ENCODE measurements around the gene MTHFD1.
"Not testable (repeated sequence)": the region's sequence is repeated elsewhere in the genome, so short reads cannot be mapped to it uniquely, and the experiment has no call there.

The MTHFD1 gene

GRCh38 chr14:64387782-64388532 is at the start of gene MTHFD1:
MTHFD1 (plus strand) TSS chr14:64388353; CDS start chr14:64388428, 75 bp downstream.
- in situ Hi-C loops (cut with HindIII; ENCODE audit: low sequenced_read_pairs) = no loop called here

GRCh38 chr14:64338616-64339316 is 49.4 kb upstream of the MTHFD1 start:
- in situ Hi-C loops (cut with HindIII; ENCODE audit: low sequenced_read_pairs) = no loop called here

GRCh38 chr14:64340560-64341196 is 47.5 kb upstream of the MTHFD1 start:
- in situ Hi-C loops (cut with HindIII; ENCODE audit: low sequenced_read_pairs) = no loop called here

- in situ Hi-C loops (cut with HindIII; ENCODE audit: low sequenced_read_pairs) = no loop called here
Observed at GRCh38 chr14:64347748-64348147, 40.4 kb upstream of the MTHFD1 start.

- in situ Hi-C loops (cut with HindIII; ENCODE audit: low sequenced_read_pairs) = no loop called here
Observed at GRCh38 chr14:64349741-64350490, 38.2 kb upstream of the MTHFD1 start.

DNA sequence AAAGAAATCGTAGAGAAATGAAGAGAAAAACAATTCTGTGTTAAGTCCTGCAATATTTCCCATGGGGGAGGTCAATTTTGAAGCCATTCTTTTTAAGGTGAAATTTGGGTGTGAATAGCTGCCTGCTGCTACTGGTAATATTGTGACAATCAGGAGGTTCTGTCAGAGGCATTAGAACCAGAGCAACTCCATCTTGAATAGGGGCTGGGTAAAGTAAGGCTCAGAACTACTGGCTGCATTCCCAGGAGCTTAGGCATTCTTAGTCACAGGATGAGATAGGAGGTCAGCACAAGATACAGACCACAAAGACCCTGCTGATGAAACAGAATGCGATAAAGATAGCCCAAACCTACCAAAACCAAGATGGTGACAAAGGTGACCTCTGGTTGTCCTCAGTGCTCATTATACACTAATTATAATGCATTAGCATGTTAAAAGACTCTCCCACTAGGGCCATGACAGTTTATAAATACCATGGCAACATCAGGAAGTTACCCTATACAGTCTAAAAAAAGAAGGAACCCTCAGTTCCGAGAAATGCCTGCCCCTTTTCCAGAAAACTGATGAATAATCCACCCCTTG is 24.8 kb upstream of the MTHFD1 start:
- in situ Hi-C loops (cut with HindIII; ENCODE audit: low sequenced_read_pairs) = no loop called here

DNA sequence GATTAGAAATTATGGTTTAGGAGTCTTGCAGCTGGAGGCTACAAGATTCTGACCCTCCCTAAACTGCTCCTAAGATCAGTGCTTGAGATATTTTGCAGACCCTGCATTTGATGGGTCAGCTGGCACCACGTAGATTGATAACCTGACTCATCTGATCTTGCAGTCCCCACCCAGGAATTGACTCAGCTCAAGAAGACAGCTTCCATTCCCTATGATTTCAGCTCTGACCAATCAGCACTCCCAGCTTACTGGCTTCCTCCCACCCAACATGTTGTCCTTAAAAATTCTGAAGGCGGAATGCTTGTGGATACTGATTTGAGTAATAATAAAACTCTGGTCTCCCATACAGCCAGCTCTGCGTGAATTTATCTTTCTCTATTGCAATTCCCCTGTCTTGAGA is 23.2 kb upstream of the MTHFD1 start:
- in situ Hi-C loops (cut with HindIII; ENCODE audit: low sequenced_read_pairs) = no loop called here

DNA sequence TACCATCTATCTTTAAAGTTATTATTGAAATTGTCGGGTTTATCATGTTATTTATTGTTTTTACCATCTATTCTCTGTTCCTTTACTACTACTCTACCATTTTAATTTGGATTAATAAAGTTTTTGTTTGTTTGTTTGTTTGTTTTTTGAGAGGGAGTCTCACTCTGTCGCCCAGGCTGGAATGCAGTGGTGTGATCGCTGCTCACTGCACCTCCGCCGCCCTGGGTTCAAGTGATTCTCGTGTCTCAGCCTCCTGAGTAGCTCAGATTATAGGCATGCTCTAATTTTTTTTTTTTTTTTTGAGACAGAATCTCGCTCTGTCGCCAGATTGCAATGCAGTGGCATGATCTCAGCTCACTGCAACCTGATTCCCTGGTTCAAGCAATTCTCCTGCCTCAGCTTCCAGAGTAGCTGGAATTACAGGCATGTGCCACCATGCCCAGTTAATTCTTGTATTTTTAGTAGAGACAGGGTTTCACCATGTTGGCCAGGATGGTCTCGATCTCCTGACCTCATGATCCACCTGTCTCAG is 22.7 kb upstream of the MTHFD1 start:
- in situ Hi-C loops (cut with HindIII; ENCODE audit: low sequenced_read_pairs) = not testable (repeated sequence)

DNA sequence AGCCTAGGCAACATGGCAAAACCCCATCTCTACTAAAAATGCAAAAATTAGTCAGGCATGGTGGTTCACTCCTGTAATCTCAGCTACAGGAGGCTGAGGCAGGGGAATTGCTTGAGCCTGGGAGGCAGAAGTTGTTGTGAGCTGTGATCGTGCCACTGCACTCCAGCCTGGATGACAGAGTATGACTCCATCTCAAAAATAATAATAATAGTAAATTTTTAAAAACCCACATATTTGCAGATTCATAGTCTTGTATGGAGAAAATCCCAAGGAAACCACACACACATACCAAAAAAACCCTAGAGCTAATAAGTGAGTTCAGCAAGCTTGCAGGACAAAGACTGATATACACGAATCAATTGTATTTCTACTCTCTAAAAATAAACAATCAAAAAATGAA is 19.0 kb upstream of the MTHFD1 start:
- in situ Hi-C loops (cut with HindIII; ENCODE audit: low sequenced_read_pairs) = no loop called here

DNA sequence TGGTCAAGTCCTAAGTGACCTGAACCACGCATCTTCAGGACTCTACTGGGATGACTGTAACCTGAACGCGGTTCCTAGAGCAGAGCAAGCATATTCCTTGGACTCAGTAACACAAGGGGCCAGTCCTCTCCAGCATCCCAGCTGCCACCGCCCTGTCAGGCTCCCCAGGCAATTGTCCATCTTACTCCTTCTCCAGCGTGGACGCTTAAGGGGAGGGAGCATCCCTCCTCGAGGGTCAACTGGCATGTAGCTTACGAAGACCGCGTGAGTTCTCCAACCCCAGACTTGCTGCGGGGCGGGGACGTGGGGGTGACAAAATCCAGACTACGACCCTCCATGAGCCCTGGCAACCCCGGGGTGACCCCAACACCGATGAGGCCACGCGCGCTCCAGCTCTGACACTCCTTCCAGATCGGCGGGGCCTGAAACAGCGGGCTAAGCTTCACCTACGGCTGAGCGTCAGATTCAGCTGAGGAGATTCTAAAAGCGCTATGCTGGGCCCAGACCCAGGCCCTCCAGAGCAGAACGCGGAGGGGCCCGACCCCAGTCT is 846 bp upstream of the MTHFD1 start:
- in situ Hi-C loops (cut with HindIII; ENCODE audit: low sequenced_read_pairs) = no loop called here

DNA sequence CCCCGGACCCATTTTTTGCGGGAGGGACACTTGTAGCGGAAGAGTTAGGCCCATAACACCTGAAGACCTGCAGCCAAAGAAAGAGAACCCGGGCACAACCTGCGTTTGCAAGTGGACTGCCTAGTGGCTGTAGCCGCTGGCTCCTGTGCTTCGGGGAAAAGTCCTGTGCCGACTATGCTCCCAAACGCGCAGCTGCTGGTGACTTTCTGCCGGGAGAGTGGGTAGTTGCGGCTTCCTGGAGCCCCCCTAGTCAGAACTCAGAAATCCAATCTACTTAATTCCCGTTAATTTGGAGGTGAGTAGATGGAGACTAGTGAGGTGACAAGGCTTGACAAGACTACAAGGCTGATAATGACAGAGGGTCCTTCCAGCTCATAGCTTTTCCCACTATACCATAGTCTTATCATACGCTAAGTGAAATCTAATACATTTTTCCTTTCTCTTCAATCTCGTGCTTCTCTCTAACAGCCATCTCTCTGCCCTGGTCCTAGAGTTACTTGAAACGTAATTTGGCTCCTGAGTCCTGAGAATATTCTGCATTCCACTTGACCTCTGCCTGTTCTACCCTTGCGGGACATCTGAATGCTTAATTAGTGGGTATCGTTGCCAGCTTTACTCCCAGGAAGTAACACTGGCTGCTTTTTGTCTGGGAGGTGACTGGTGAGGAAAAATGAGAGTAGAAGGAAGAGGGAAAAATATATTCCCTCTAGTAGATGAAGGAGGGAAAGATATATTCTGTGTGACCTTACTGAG is 556 bp downstream of the MTHFD1 start:
- in situ Hi-C loops (cut with HindIII; ENCODE audit: low sequenced_read_pairs) = no loop called here

- in situ Hi-C loops (cut with HindIII; ENCODE audit: low sequenced_read_pairs) = loop anchor here (5.0 kb wide), 1 partner anchor 41 kb away; no protein-coding TSS in a partner anchor
Observed at GRCh38 chr14:64391113-64391725, 3.1 kb downstream of the MTHFD1 start.

- in situ Hi-C loops (cut with HindIII; ENCODE audit: low sequenced_read_pairs) = loop anchor here (5.0 kb wide), 1 partner anchor 40 kb away; no protein-coding TSS in a partner anchor
Observed at GRCh38 chr14:64391986-64392385, 3.8 kb downstream of the MTHFD1 start.

- in situ Hi-C loops (cut with HindIII; ENCODE audit: low sequenced_read_pairs) = loop anchor here (5.0 kb wide), 1 partner anchor 39 kb away; no protein-coding TSS in a partner anchor
Observed at GRCh38 chr14:64393189-64393726, 5.1 kb downstream of the MTHFD1 start.

- in situ Hi-C loops (cut with HindIII; ENCODE audit: low sequenced_read_pairs) = loop anchor here (5.0 kb wide), 1 partner anchor 38 kb away; no protein-coding TSS in a partner anchor
Observed at GRCh38 chr14:64394423-64394822, 6.3 kb downstream of the MTHFD1 start.

GRCh38 chr14:64394977-64395633 is 7.0 kb downstream of the MTHFD1 start:
- in situ Hi-C loops (cut with HindIII; ENCODE audit: low sequenced_read_pairs) = loop anchor here (5.0 kb wide), 1 partner anchor 37 kb away; no protein-coding TSS in a partner anchor

GRCh38 chr14:64400829-64401459 is 12.8 kb downstream of the MTHFD1 start:
- in situ Hi-C loops (cut with HindIII; ENCODE audit: low sequenced_read_pairs) = no loop called here
